Kidney (tissue), 14 donors: ENCODE measurements around the gene TIPIN. TPM values are rescaled to one million over a fixed set of nuclear protein-coding genes. Genes with fewer than 3 reads are reported as not detected.

Experiments
- DNase-seq, 5 donors: peaks; one replicate each; pipeline ENCODE4 v3.0.0-alpha.2; 2013 to 2020
- FAIRE-seq: peaks from 2 replicates; lab custom pipeline; 2012; peaks lifted over from hg19 to GRCh38; lab: Jason Lieb, UNC
- H3K27ac ChIP-seq, 2 donors: one replicate each; pipeline ENCODE4 v1.7.0; 2013; ENCODE audit warnings: low read depth in 2 of 2, low read length in 2 of 2, inconsistent platforms in 1 of 2
- H3K27me3 ChIP-seq: one replicate; pipeline ENCODE4 v1.7.1; 2013; ENCODE audit warnings: low read length, inconsistent platforms; ENCODE audit not compliant: control insufficient read depth, insufficient read depth
- H3K36me3 ChIP-seq, 3 donors: one replicate each; pipeline versions ENCODE4 v1.7.0 to v1.7.1; 2013; ENCODE audit warnings: low read length in 3 of 3, control low read depth in 1 of 3, inconsistent platforms in 1 of 3; ENCODE audit not compliant: insufficient read depth in 3 of 3, control insufficient read depth in 2 of 3
- H3K4me1 ChIP-seq, 3 donors: one replicate each; pipeline versions ENCODE4 v1.7.0 to v1.7.1; 2013; ENCODE audit warnings: low read length in 3 of 3, inconsistent platforms in 1 of 3, low read depth in 1 of 3; ENCODE audit not compliant: control insufficient read depth in 2 of 3, insufficient read depth in 2 of 3
- H3K4me3 ChIP-seq, 3 donors: one replicate each; pipeline versions ENCODE4 v1.7.0 to v1.8.1; 2013; ENCODE audit warnings: low read length in 3 of 3, control low read depth in 1 of 3, inconsistent platforms in 1 of 3
- H3K9ac ChIP-seq, 3 donors: one replicate each; pipeline versions ENCODE4 v1.7.0 to v1.7.1; 2013; ENCODE audit warnings: low read length in 3 of 3, control low read depth in 1 of 3, inconsistent platforms in 1 of 3
- H3K9me3 ChIP-seq, 3 donors: one replicate each; pipeline versions ENCODE4 v1.7.0 to v1.7.1; 2013; ENCODE audit warnings: low read length in 3 of 3, control low read depth in 1 of 3, inconsistent platforms in 1 of 3; ENCODE audit not compliant: control insufficient read depth in 2 of 3, insufficient read depth in 1 of 3
- intact Hi-C: fragments of 100-400 bp; cut with DNase I; formaldehyde crosslinking; loops from one replicate; pipeline ENCODE4 v1.11.1; 2022
- polyA plus RNA-seq: library from polyadenylated mRNA; stranded (reverse); fragments of 350-450 nt; fragmentation: Illumina TruSeq; extraction: RNeasy Lipid Tissue Mini Kit (QIAGEN cat#74804); gene quantifications from one replicate; pipeline ENCODE4 v1.2.3, GENCODE V29; 2014; ENCODE audit warnings: low read depth, low replicate concordance; ENCODE audit not compliant: insufficient read depth
- total RNA-seq: library from RNA; stranded (reverse); fragmentation: NEBNext Ultra II Directional; extraction: Animal tissue kit (Norgen Biotek cat#: 25700); gene quantifications from one replicate; pipeline ENCODE4 v1.2.1, GENCODE V29; 2021
- TF ChIP-seq, protein P1 (sequence below): IDR thresholded peaks from 3 replicates; pipeline ENCODE4 v1.5.1; 2012; ENCODE audit warnings: mild to moderate bottlenecking, moderate library complexity, borderline replicate concordance; ENCODE audit not compliant: insufficient read depth; ENCODE audit errors: extremely low read depth
- donor health status: control.
- donor health status: control.
- donor health status: control.
- donor health status: control.
- donor health status: control.
- donor health status: DM: yes; HTN: yes; CAD: no.
- donor health status: Normal renal cell carcinoma (clear cell type).

Gene TIPIN
- total and polyA plus RNA-seq, 2 donors from 2014 or later = 4.3 to 7.5 TPM

DNA sequence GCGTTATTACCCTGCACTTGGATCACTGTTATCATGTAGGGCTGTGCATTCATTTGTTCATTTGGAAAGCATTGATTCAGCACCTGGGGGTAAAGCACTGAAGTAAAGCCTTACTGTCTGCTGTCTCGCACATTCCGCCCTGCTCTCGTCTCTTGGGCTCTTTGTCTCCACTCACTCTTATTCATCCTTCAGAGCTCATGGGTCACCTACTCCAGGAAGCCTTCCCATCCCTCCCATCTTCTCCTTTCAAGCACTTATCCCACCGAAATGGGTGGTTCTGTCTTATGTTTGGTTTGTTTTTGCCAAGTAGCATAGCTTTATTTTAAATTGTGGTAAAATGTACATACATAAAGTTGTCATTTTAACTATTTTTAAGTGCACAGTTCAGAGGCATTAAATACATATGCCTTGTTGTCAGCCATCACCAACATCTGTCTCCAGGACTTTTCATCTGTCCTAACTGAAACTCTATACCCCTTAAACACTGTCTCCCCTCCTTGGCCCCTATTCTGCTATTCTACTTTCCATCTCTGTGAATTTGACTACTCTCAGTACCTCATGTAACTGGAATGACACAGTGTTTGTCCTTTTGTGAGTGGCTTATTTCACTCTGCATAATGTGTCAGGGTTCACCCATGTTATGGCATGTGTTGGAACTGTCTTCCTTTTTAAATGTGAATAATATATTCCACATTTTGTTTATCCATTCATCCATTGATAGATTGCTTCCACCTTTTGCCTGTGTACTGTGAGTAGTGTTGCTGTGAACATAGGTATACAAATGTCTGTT lies 53.8 kb downstream of the TIPIN start:
- intact Hi-C loops = no loop called here
- H3K27ac ChIP-seq = no peak overlapping the region

DNA sequence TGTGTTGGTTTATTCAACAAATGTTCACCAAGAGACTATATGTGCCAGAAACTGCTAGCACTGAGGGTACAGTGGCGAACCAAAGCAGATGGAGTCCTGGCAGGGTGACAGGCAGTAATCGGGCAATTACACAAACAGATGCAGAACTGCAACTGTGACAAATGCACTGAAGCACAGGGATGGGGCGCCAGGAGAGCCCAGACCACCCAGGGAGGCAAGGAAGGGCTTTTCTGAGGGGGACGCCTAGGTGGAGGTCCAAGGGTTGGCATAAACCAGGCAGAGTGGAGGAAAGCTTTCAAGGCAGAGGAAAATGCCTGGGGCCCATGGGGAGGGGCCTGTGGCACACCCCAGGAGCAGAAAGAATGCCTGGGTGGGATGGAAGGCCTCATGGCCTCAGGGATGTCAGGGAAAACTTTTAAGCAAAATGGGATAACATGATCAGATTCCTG lies 57.7 kb downstream of the TIPIN start:
- FAIRE-seq = no peak
- intact Hi-C loops = no loop called here
- no peak overlapping the region for H3K9ac ChIP-seq

More for the DNA sequence above, 53.8 kb downstream of the TIPIN start:
- H3K36me3 ChIP-seq = peaks cover 0 to 5% (median 2%) of the 10 kb centered on the region in 3 donors
- TF ChIP-seq, protein P1, sequence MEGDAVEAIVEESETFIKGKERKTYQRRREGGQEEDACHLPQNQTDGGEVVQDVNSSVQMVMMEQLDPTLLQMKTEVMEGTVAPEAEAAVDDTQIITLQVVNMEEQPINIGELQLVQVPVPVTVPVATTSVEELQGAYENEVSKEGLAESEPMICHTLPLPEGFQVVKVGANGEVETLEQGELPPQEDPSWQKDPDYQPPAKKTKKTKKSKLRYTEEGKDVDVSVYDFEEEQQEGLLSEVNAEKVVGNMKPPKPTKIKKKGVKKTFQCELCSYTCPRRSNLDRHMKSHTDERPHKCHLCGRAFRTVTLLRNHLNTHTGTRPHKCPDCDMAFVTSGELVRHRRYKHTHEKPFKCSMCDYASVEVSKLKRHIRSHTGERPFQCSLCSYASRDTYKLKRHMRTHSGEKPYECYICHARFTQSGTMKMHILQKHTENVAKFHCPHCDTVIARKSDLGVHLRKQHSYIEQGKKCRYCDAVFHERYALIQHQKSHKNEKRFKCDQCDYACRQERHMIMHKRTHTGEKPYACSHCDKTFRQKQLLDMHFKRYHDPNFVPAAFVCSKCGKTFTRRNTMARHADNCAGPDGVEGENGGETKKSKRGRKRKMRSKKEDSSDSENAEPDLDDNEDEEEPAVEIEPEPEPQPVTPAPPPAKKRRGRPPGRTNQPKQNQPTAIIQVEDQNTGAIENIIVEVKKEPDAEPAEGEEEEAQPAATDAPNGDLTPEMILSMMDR = no peak
- FAIRE-seq (no peak), DNase-seq (no peak)
- no peaks in the 10 kb centered on the region for H3K4me1 ChIP-seq
- H3K9ac ChIP-seq = no peak overlapping the region
- no peaks in the 10 kb centered on the region for H3K27me3 ChIP-seq
- no peak overlapping the region for H3K4me3 ChIP-seq
- no peaks in the 10 kb centered on the region for H3K9me3 ChIP-seq

DNA sequence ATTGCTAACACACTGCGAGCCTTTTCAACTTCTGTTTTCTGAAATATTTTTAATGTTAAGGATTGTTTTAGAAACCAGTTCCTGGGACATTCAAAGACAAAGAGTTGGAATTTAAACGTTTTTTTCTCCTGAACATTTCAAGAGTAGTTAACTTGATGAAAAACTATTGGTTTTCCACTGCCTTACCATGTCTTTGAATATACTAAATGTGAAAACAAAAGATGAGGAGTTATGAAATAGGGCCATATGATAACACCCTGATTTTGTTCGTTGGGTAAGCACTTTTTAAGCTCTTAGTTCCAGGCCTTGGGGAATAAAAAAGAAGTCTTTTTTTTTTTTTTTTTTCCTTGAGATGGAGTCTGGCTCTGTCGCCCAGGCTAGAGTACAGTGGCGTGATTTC lies 60.3 kb downstream of the TIPIN start:
- no peak for DNase-seq
- TF ChIP-seq, protein P1 = no peak
- FAIRE-seq = no peak
- Histone ChIP-seq H3K9me3 (no peaks in the 10 kb centered on the region), H3K4me3 (no peak overlapping the region), H3K27me3 (no peaks in the 10 kb centered on the region), H3K27ac (no peak overlapping the region), H3K9ac (no peak overlapping the region), H3K4me1 (peaks cover 0 to 16% (median 0%) of the 10 kb centered on the region in 3 donors), H3K36me3 (peaks cover 0 to 3% (median 0%) of the 10 kb centered on the region in 3 donors)
- intact Hi-C loops = no loop called here

More for the DNA sequence above, 57.7 kb downstream of the TIPIN start:
- H3K9me3 ChIP-seq = no peaks in the 10 kb centered on the region
- no peak for DNase-seq
- no peaks in the 10 kb centered on the region for H3K27me3 ChIP-seq
- TF ChIP-seq, protein P1 = no peak
- peaks cover 0 to 3% (median 0%) of the 10 kb centered on the region in 3 donors for H3K36me3 ChIP-seq
- no peak overlapping the region for H3K4me3 ChIP-seq
- H3K4me1 ChIP-seq = peaks cover 0 to 8% (median 0%) of the 10 kb centered on the region in 3 donors
- H3K27ac ChIP-seq = no peak overlapping the region
